Right atrium auricular region (tissue), 2 donors: Measurements from ENCODE around the gene OAT. TPM values are rescaled to one million over a fixed set of nuclear protein-coding genes. Genes with fewer than 3 reads are reported as not detected.

ENCODE experiments used
- DNase-seq: peaks from one replicate; pipeline ENCODE4 v3.0.0-alpha.2; 2019; ENCODE audit warnings: low spot score
- H3K27ac ChIP-seq, 2 donors: fragments of 200-600 bp; sonication (generic); 1 replicate in 1 of 2; 2 replicates in 1 of 2; pipeline ENCODE4 v1.5.1; 2016 to 2019
- H3K27me3 ChIP-seq, 2 donors: fragments of 200-600 bp; sonication (generic); one replicate each; pipeline versions ENCODE4 v1.5.1 to v1.6.0; 2017 to 2019
- H3K36me3 ChIP-seq: fragments of 200-600 bp; sonication (generic); one replicate; pipeline ENCODE4 v1.5.1; 2016
- H3K4me1 ChIP-seq, 2 donors: fragments of 200-600 bp; sonication (generic); one replicate each; pipeline versions ENCODE4 v1.5.1 to v1.6.0; 2017 to 2019
- H3K4me3 ChIP-seq, 2 donors: fragments of 200-600 bp; sonication (generic); 1 replicate in 1 of 2; 2 replicates in 1 of 2; pipeline ENCODE4 v1.5.1; 2017 to 2019; ENCODE audit warnings: mild to moderate bottlenecking in 1 of 2, moderate library complexity in 1 of 2
- H3K9me3 ChIP-seq, 2 donors: fragments of 200-600 bp; sonication (generic); one replicate each; pipeline ENCODE4 v1.5.1; 2019
- CTCF ChIP-seq, 2 donors: fragments of 200-600 bp; sonication (generic); IDR thresholded peaks; one replicate each; pipeline ENCODE4 v1.5.1; 2019; ENCODE audit warnings: antibody characterized with exemption in 2 of 2
- total RNA-seq, 2 donors: library from RNA; depleted of rRNA; stranded (reverse); fragments of >200 nt; gene quantifications; one replicate each; pipeline ENCODE4 v1.1.0, GENCODE V29; 2016

The OAT gene
- total RNA-seq, 2 donors from 2014 or later, result 42.1 to 49.8 TPM

GRCh38 chr10:124392626-124393342 lies 25.9 kb downstream of the OAT start:
- no peak for TF ChIP-seq CTCF (IDR thresholded peaks at IDR 0.05)
- H3K4me1 ChIP-seq, result peaks cover 0 to 11% of the 10 kb centered on the region in 2 donors
- no peak overlapping the region for H3K27ac ChIP-seq
- H3K27me3 ChIP-seq, result no peaks in the 10 kb centered on the region
- H3K4me3 ChIP-seq, result no peak overlapping the region
- peaks cover 17% of the 10 kb centered on the region for H3K36me3 ChIP-seq
- H3K9me3 ChIP-seq, result no peaks in the 10 kb centered on the region
- no peak for DNase-seq

- DNase-seq, result no peak
- H3K4me3 ChIP-seq, result no peak overlapping the region
- no peaks in the 10 kb centered on the region for H3K27me3 ChIP-seq
- no peaks in the 10 kb centered on the region for H3K9me3 ChIP-seq
- H3K4me1 ChIP-seq, result peaks cover 0 to 11% of the 10 kb centered on the region in 2 donors
- no peak for TF ChIP-seq CTCF (IDR thresholded peaks at IDR 0.05)
- no peaks in the 10 kb centered on the region for H3K36me3 ChIP-seq
- no peak overlapping the region for H3K27ac ChIP-seq
These were observed 28.1 kb downstream of the OAT start for GRCh38 chr10:124390471-124391187.

GRCh38 chr10:124389613-124390361 lies 28.9 kb downstream of the OAT start:
- Histone ChIP-seq H3K9me3 (no peaks in the 10 kb centered on the region), H3K4me3 (peak overlapping the region in 1 of 2 donors; percentile 61), H3K27me3 (no peaks in the 10 kb centered on the region), H3K4me1 (peaks cover 0 to 11% of the 10 kb centered on the region in 2 donors), H3K36me3 (no peaks in the 10 kb centered on the region), H3K27ac (no peak overlapping the region)
- TF ChIP-seq CTCF (IDR thresholded peaks at IDR 0.05), result no peak
- no peak for DNase-seq

- H3K27ac ChIP-seq, result no peak overlapping the region
- no peaks in the 10 kb centered on the region for H3K36me3 ChIP-seq
- no peaks in the 10 kb centered on the region for H3K9me3 ChIP-seq
- peak; percentile 83 for DNase-seq
- H3K27me3 ChIP-seq, result no peaks in the 10 kb centered on the region
- H3K4me1 ChIP-seq, result peaks cover 0 to 11% of the 10 kb centered on the region in 2 donors
- peak; percentile 94 to 99 for TF ChIP-seq CTCF (IDR thresholded peaks at IDR 0.05)
- peak overlapping the region; percentile 36 to 61 for H3K4me3 ChIP-seq
These were observed 29.7 kb downstream of the OAT start for GRCh38 chr10:124388823-124389612.

- no peak for TF ChIP-seq CTCF (IDR thresholded peaks at IDR 0.05)
- H3K27ac ChIP-seq, result no peak overlapping the region
- H3K4me1 ChIP-seq, result peaks cover 0 to 11% of the 10 kb centered on the region in 2 donors
- no peak for DNase-seq
- H3K27me3 ChIP-seq, result no peaks in the 10 kb centered on the region
- H3K36me3 ChIP-seq, result no peaks in the 10 kb centered on the region
- H3K9me3 ChIP-seq, result no peaks in the 10 kb centered on the region
- H3K4me3 ChIP-seq, result peak overlapping the region in 1 of 2 donors; percentile 61
These were observed 30.3 kb downstream of the OAT start for GRCh38 chr10:124388476-124388822.
